NCI-H510A (cell line): Measurements from ENCODE around the gene YJU2.
A peak's percentile ranks its signal among the peaks of the same experiment; 100 is the strongest.
"Not testable (repeated sequence)": the region's sequence is repeated elsewhere in the genome, so short reads cannot be mapped to it uniquely, and the experiment has no call there.

ENCODE experiments used
- DNase-seq: peaks from one replicate; lab custom pipeline; 2025; lab: John Stamatoyannopoulos, UW

The YJU2 gene

GRCh38 chr19:4246767-4247593 is at the start of gene YJU2:
Gene YJU2 (plus strand): TSS chr19:4247080. CDS start chr19:4247147, 67 bp downstream.
- DNase-seq: peak; percentile 99

GRCh38 chr19:4197228-4197624 is 49.7 kb upstream of the YJU2 start:
- DNase-seq: no peak

- peak; percentile 50 for DNase-seq
These were observed 49.0 kb upstream of the YJU2 start for GRCh38 chr19:4197625-4198466.

GRCh38 chr19:4198467-4199126 is 48.3 kb upstream of the YJU2 start:
- DNase-seq: no peak

- DNase-seq: peak; percentile 57
These were observed 47.1 kb upstream of the YJU2 start for GRCh38 chr19:4199699-4200293.

DNA sequence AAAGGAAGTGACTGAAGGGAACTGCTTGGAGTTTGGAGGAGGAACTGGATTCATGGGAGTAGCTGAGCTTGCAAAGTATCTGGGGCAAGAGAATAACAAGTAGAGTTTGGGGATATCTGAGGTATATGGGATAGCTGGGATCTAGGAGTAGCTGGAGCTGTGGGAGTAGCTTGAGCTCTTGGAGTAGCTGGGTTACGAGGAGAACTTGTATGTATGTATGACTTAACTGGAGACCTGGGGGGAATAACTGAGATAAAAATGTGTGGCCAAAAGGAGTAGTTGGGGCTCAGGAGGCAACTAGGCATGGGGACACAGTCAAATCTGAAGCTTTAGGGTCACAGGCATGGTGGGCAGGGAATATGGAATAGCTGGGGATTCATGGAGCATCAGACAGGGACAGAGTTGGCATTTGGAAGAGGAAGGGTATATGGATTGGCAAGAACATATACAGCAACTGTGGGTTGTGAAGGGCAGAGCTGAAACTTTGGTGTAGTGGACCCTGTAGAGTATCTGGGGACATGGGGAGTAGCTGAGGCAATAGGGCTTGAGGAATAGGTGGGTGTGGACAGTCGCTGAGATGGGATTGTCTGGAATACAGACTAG is 45.8 kb upstream of the YJU2 start:
- no peak for DNase-seq

GRCh38 chr19:4201798-4202197 is 45.1 kb upstream of the YJU2 start:
- no peak for DNase-seq

GRCh38 chr19:4206818-4207484 is 39.9 kb upstream of the YJU2 start:
- no peak for DNase-seq

- peak; percentile 44 for DNase-seq
These were observed 38.3 kb upstream of the YJU2 start for GRCh38 chr19:4208385-4209094.

GRCh38 chr19:4210166-4210731 is 36.6 kb upstream of the YJU2 start:
- DNase-seq: no peak

DNA sequence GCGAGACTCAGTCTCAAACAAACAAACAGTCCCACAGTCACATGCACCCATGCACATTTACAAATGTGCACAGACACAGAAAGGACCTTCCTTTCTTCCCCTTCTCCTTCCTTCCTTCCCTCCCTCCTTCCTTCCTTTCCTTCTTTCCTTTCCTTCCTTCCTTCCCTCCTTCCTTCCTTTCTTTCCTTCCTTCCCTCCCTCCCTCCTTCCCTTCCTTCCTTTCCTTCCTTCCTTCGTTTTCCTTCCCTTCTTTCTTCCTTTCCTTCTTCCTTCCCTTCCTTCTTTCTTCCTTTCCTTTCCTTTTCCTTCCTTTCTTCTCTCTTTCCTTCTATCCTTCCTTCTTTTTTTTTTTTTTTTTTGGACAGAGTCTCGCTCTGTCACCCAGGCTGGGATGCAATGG is 33.8 kb upstream of the YJU2 start:
- no peak for DNase-seq

DNA sequence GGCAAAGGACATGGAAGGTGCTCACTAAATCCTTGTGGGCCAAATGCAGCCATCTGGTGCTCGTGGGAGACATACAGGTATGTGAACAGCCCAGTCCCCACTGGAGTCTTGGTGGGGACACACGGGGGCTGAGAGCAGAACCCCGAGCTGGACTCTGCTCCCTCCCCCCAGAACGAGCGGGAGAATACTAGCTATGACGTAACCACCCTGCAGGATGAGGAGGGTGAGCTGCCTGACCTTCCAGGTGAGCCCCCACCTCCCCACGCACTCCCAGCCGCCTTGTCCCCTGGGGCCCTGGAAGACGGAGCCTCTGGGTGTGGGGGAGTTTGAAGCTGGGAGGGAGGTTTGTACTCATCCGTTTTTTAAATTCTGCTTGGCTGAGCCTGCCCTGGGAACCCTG is 31.1 kb upstream of the YJU2 start:
- no peak for DNase-seq

GRCh38 chr19:4216846-4217245 is 30.0 kb upstream of the YJU2 start:
- no peak for DNase-seq

- no peak for DNase-seq
These were observed 29.2 kb upstream of the YJU2 start for GRCh38 chr19:4217429-4218264.

GRCh38 chr19:4218523-4218922 is 28.4 kb upstream of the YJU2 start:
- not testable (repeated sequence) for DNase-seq

DNA sequence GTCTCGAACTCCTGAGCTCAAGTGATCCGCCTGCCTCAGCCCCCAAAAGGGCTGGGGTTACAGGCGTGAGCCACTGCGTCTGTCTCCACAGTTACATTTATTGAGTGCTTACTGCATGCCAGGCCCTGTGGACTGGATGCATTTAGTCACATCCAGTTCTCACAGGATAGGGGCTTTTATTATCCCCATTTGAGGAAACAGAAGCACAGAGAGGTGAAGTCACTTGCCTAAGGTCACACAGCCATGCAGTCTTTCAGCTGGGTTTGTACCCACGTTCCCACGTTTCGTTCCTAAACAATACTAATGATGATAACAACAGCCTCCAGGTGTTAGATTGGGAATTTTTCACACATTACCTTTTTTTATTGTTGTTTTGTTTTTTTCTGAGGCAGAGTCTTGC is 26.7 kb upstream of the YJU2 start:
- no peak for DNase-seq

GRCh38 chr19:4224470-4224869 is 22.4 kb upstream of the YJU2 start:
- no peak for DNase-seq

DNA sequence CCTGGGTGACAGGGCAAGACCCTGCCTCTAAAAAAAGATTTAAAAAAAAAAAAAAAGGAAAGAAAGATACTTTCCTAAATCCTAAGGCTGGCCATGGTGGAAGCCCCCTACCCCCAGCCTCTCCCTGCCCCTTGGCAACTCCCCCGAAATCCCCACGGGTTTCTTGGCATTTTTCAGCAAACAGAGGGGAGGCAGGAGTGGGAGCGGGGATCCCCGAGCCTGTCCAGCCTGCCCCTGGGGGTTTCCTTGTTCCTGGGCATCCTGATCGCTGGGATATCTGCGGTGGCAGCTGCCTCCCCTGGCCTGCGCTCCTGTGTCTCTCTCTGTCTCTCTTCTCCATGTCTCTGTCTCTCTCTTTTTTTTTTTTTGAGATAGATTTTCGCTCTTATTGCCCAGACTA is 21.0 kb upstream of the YJU2 start:
- DNase-seq: no peak

DNA sequence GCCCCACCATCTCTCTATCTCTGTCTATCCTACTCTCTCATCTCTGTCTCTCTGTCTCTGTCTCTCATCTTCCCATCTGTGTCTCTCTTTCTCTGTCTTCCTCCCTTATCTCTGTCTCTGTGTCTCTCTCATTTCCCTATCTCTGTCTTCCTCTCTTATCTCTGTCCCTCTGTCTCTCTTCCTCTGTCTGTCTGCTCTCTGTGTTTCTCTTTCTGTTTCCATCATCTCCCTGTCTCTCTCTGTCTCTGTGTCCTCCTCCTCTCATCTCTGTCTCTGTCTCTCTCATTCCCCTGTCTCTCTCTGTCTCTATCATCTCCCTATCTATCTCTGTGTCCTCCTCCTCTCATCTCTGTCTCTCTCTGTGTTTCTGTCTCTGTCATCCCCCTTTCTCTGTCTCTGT is 19.1 kb upstream of the YJU2 start:
- no peak for DNase-seq
